ENCODE measurements around the gene TFPI.

Gene TFPI

DNA sequence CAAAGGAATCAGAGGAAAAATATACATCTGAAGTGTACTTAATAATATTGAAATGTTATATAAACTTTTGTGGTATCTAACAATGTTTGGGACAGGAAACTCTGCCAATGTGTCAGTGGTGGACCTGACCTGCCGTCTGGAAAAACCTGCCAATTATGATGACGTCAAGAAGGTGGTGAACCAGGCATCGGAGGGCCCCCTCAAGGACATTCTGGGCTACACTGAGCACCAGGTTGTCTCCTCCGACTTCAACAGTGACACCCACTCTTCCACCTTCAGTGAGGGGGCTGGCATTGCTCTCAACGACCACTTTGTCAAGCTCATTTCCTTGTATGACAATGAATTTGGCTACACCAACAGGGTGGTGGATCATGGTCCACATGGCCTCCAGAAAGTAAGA is 138.8 kb downstream of the TFPI start:
- no peak for DNase-seq (ENCODE audit: low read depth in 2 of 2)
